ENCODE results near the gene KDELR3. TPM values are rescaled to one million over a fixed set of nuclear protein-coding genes. Genes with fewer than 3 reads are reported as not detected.

KDELR3 gene
- polyA plus RNA-seq, 1 donor from 2014 or later = not detected

GRCh38 chr22:38429499-38430068 lies 38.3 kb upstream of the KDELR3 start:
- H3K27ac ChIP-seq (ENCODE audit: low read length) = peak overlapping the region; percentile 65
- TF ChIP-seq EZH2 (IDR thresholded peaks at IDR 0.05; ENCODE audit: borderline replicate concordance, insufficient read depth, low read length, poor library complexity, severe bottlenecking) (no peak), POLR2AphosphoS5 (IDR thresholded peaks at IDR 0.05) (peak; percentile 19), REST (IDR thresholded peaks at IDR 0.05; ENCODE audit: borderline replicate concordance) (peak; percentile 82), MXI1 (conservative IDR thresholded peaks at IDR 0.05; ENCODE audit: poor library complexity, severe bottlenecking) (peak; percentile 28), TAF1 (IDR thresholded peaks at IDR 0.05; ENCODE audit: low read depth) (no peak), RAD21 (conservative IDR thresholded peaks at IDR 0.05) (peak; percentile 32), SMC3 (conservative IDR thresholded peaks at IDR 0.05; ENCODE audit: poor library complexity) (peak; percentile 36), EP300 (conservative IDR thresholded peaks at IDR 0.05; ENCODE audit: poor library complexity, severe bottlenecking) (peak; percentile 43)
- TF ChIP-seq, protein P1, sequence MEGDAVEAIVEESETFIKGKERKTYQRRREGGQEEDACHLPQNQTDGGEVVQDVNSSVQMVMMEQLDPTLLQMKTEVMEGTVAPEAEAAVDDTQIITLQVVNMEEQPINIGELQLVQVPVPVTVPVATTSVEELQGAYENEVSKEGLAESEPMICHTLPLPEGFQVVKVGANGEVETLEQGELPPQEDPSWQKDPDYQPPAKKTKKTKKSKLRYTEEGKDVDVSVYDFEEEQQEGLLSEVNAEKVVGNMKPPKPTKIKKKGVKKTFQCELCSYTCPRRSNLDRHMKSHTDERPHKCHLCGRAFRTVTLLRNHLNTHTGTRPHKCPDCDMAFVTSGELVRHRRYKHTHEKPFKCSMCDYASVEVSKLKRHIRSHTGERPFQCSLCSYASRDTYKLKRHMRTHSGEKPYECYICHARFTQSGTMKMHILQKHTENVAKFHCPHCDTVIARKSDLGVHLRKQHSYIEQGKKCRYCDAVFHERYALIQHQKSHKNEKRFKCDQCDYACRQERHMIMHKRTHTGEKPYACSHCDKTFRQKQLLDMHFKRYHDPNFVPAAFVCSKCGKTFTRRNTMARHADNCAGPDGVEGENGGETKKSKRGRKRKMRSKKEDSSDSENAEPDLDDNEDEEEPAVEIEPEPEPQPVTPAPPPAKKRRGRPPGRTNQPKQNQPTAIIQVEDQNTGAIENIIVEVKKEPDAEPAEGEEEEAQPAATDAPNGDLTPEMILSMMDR (IDR thresholded peaks at IDR 0.05; ENCODE audit: poor library complexity, severe bottlenecking) = no peak

GRCh38 chr22:38431266-38432010 lies 36.5 kb upstream of the KDELR3 start:
- Histone ChIP-seq H3K36me3 (ENCODE audit: insufficient read depth, low read length) (no peaks in the 10 kb centered on the region), H3K27ac (ENCODE audit: low read length) (no peak overlapping the region), H2AFZ (ENCODE audit: low read depth, low read length) (no peak overlapping the region), H4K20me1 (ENCODE audit: insufficient read depth) (no peaks in the 10 kb centered on the region), H3K9me2 (ENCODE audit: insufficient read depth, low read length) (no peaks in the 10 kb centered on the region), H3K27me3 (ENCODE audit: insufficient read depth, low read depth, low read length) (no peaks in the 10 kb centered on the region), H3K4me3 (ENCODE audit: low read length) (no peak overlapping the region), H3F3A (ENCODE audit: insufficient read depth, low read length, poor library complexity, severe bottlenecking) (no peaks in the 10 kb centered on the region), H3K79me2 (replicated peaks; ENCODE audit: insufficient read depth, low read length) (no peaks in the 10 kb centered on the region), H3K4me2 (ENCODE audit: low read length) (no peak overlapping the region), H3K9me3 (ENCODE audit: low read length) (no peaks in the 10 kb centered on the region), H3K9ac (ENCODE audit: low read length) (no peak overlapping the region)
- TF ChIP-seq, protein P1 (IDR thresholded peaks at IDR 0.05; ENCODE audit: poor library complexity, severe bottlenecking) = no peak
- TF ChIP-seq TAF1 (IDR thresholded peaks at IDR 0.05; ENCODE audit: low read depth) (no peak), EP300 (conservative IDR thresholded peaks at IDR 0.05; ENCODE audit: poor library complexity, severe bottlenecking) (no peak), REST (IDR thresholded peaks at IDR 0.05; ENCODE audit: borderline replicate concordance) (no peak), RAD21 (conservative IDR thresholded peaks at IDR 0.05) (no peak), EZH2 (IDR thresholded peaks at IDR 0.05; ENCODE audit: borderline replicate concordance, insufficient read depth, low read length, poor library complexity, severe bottlenecking) (no peak), POLR2AphosphoS5 (IDR thresholded peaks at IDR 0.05) (no peak), MXI1 (conservative IDR thresholded peaks at IDR 0.05; ENCODE audit: poor library complexity, severe bottlenecking) (no peak), SMC3 (conservative IDR thresholded peaks at IDR 0.05; ENCODE audit: poor library complexity) (no peak)

More at GRCh38 chr22:38429499-38430068, 38.3 kb upstream of the KDELR3 start:
- H3K9me3 ChIP-seq (ENCODE audit: low read length) = no peaks in the 10 kb centered on the region
- no peaks in the 10 kb centered on the region for H3K27me3 ChIP-seq (ENCODE audit: insufficient read depth, low read depth, low read length)
- H2AFZ ChIP-seq (ENCODE audit: low read depth, low read length) = no peak overlapping the region
- H4K20me1 ChIP-seq (ENCODE audit: insufficient read depth) = no peaks in the 10 kb centered on the region
- no peaks in the 10 kb centered on the region for H3K36me3 ChIP-seq (ENCODE audit: insufficient read depth, low read length)
- no peak overlapping the region for H3K4me2 ChIP-seq (ENCODE audit: low read length)
- peak overlapping the region; percentile 57 for H3K4me3 ChIP-seq (ENCODE audit: low read length)
- H3K79me2 ChIP-seq (replicated peaks; ENCODE audit: insufficient read depth, low read length) = no peaks in the 10 kb centered on the region
- peak overlapping the region; percentile 41 for H3K9ac ChIP-seq (ENCODE audit: low read length)
- H3K9me2 ChIP-seq (ENCODE audit: insufficient read depth, low read length) = no peaks in the 10 kb centered on the region
- no peaks in the 10 kb centered on the region for H3F3A ChIP-seq (ENCODE audit: insufficient read depth, low read length, poor library complexity, severe bottlenecking)
